ENCODE measurements around the gene RWDD3. TPM values are rescaled to one million over a fixed set of nuclear protein-coding genes. Genes with fewer than 3 reads are reported as not detected.

Gene RWDD3
- total and polyA plus RNA-seq, 5 experiments from 2014 or later, result 26.3 to 54.0 (median 33.8) TPM

Other genes with a start within 250 kb of the RWDD3 start
- gene ALG14, start 161.3 kb upstream of the RWDD3 start, total RNA-seq, result under 1 TPM; 0.74 to 0.83 TPM
- gene ALG14, start 161.3 kb upstream of the RWDD3 start, polyA plus RNA-seq, result 1 to 10 TPM; 2.3 to 4.2 (median 4.0) TPM
- gene TLCD4, start 116.9 kb upstream of the RWDD3 start, total RNA-seq, result under 1 TPM; 0.08 to 0.11 TPM
- not detected for gene TLCD4, start 116.9 kb upstream of the RWDD3 start, polyA plus RNA-seq

All from naive thymus-derived CD8-positive, alpha-beta T cell (primary cell).